Calu3 (cell line): ENCODE results near the gene KCND3. TPM values are rescaled to one million over a fixed set of nuclear protein-coding genes. Genes with fewer than 3 reads are reported as not detected.

Source experiments
- BruUV-seq: library from RNA; stranded (reverse); fragments of 400-500 nt; replicated peaks from 2 replicates; lab custom pipeline; 2021; lab: Mats Ljungman, UMichigan
- CTCF ChIA-PET: fragments of 300-600 bp; sonication (Branson Sonifier 250); formaldehyde crosslinking; loops from one replicate; lab custom pipeline; 2022; ENCODE audit warnings: antibody characterized with exemption; lab: Charles Lee
- DNase-seq: peaks from one replicate; pipeline ENCODE4 v3.0.0; 2022
- H3K27ac Mint-ChIP-seq: one replicate; pipeline ENCODE4 v1.8.0; 2022; ENCODE audit warnings: mixed read lengths; ENCODE audit not compliant: unreplicated experiment
- H3K27me3 Mint-ChIP-seq: one replicate; pipeline ENCODE4 v1.8.0; 2022; ENCODE audit warnings: mixed read lengths; ENCODE audit not compliant: unreplicated experiment
- H3K36me3 Mint-ChIP-seq: one replicate; pipeline ENCODE4 v1.8.0; 2022; ENCODE audit warnings: mild to moderate bottlenecking, moderate library complexity, mixed read lengths; ENCODE audit not compliant: insufficient read depth, unreplicated experiment
- H3K4me1 Mint-ChIP-seq: one replicate; pipeline ENCODE4 v1.8.0; 2022; ENCODE audit warnings: mild to moderate bottlenecking, low read depth, mixed read lengths; ENCODE audit not compliant: unreplicated experiment
- H3K4me3 Mint-ChIP-seq: one replicate; pipeline ENCODE4 v1.8.0; 2022; ENCODE audit warnings: mild to moderate bottlenecking, low read depth, moderate library complexity, mixed read lengths; ENCODE audit not compliant: unreplicated experiment
- H3K9me3 Mint-ChIP-seq: one replicate; pipeline ENCODE4 v1.8.0; 2022; ENCODE audit warnings: low read depth, mixed read lengths; ENCODE audit not compliant: unreplicated experiment
- intact Hi-C: fragments of 100-400 bp; cut with micrococcal nuclease; formaldehyde crosslinking; loops from one replicate; pipeline ENCODE4 v1.10.0; 2022; ENCODE audit not compliant: unreplicated experiment
- total RNA-seq: library from RNA; stranded (reverse); gene quantifications from 2 replicates; pipeline ENCODE4 v1.2.3, GENCODE V29; 2022
- TF ChIP-seq, protein P1 (sequence below): fragments of 200-600 bp; IDR thresholded peaks from one replicate; pipeline ENCODE4 v1.8.0; 2022; ENCODE audit warnings: antibody characterized with exemption; ENCODE audit not compliant: unreplicated experiment

KCND3 gene
- total RNA-seq, 1 experiment from 2014 or later: 0.07 TPM

DNA sequence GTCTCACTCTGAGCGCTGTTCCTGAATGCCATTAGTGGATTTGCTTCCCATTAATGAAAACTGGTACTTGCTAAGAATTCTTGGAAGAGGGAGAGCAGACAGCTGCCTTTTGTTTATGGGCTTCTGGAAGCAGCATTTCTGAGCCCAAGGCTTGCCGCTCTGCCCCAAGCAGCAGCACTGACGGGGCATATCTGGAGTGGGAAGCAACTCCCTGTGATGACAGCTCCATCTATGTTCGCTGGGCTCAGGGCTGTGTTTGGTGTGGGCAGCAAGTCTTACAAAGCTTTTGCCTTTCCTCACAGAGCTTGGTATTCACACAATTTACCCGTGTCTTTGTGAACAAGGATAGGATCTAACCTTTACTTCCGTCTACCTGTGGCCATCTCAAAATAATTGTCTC lies 161.5 kb downstream of the KCND3 start:
- H3K4me1 Mint-ChIP-seq: no peaks in the 10 kb centered on the region
- peaks cover 99% of the 10 kb centered on the region for H3K27me3 Mint-ChIP-seq
- H3K9me3 Mint-ChIP-seq: no peaks in the 10 kb centered on the region
- no peaks in the 10 kb centered on the region for H3K36me3 Mint-ChIP-seq
- CTCF ChIA-PET: interaction anchor here (0.6 kb wide), 1 partner anchor 45 kb away, joined by 6 read pairs; no protein-coding TSS in a partner anchor
- H3K4me3 Mint-ChIP-seq: no peak overlapping the region
- BruUV-seq: no TSS peak
- intact Hi-C loops: no loop called here
- no peak overlapping the region for H3K27ac Mint-ChIP-seq
- no peak for DNase-seq
- TF ChIP-seq, protein P1, sequence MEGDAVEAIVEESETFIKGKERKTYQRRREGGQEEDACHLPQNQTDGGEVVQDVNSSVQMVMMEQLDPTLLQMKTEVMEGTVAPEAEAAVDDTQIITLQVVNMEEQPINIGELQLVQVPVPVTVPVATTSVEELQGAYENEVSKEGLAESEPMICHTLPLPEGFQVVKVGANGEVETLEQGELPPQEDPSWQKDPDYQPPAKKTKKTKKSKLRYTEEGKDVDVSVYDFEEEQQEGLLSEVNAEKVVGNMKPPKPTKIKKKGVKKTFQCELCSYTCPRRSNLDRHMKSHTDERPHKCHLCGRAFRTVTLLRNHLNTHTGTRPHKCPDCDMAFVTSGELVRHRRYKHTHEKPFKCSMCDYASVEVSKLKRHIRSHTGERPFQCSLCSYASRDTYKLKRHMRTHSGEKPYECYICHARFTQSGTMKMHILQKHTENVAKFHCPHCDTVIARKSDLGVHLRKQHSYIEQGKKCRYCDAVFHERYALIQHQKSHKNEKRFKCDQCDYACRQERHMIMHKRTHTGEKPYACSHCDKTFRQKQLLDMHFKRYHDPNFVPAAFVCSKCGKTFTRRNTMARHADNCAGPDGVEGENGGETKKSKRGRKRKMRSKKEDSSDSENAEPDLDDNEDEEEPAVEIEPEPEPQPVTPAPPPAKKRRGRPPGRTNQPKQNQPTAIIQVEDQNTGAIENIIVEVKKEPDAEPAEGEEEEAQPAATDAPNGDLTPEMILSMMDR: no peak

DNA sequence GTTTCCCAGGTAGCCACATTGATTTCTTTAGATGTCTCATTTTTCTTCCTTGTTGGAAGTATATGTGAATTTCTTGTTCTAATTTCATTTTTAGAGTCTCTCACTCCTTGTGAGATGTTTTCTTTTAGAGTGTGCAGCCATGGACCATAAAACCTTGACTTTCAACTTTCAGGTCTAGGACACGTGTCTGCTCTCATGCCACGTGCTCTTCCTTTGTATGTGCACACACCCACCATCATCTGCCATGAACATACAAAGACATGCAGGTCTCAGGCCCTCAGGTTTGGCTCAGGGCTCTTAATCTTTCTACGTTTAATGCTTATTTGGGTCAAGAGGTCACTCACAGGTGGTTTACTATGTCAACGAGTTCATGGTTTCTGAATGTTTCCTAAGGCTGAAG lies 163.2 kb downstream of the KCND3 start:
- Mint-ChIP-seq H3K27ac (no peak overlapping the region), H3K36me3 (no peaks in the 10 kb centered on the region), H3K9me3 (no peaks in the 10 kb centered on the region), H3K4me3 (no peak overlapping the region), H3K27me3 (peaks cover 95% of the 10 kb centered on the region), H3K4me1 (no peaks in the 10 kb centered on the region)
- intact Hi-C loops: no loop called here
- BruUV-seq: no TSS peak
- DNase-seq: no peak
- CTCF ChIA-PET: no interaction called here
- TF ChIP-seq, protein P1: no peak

DNA sequence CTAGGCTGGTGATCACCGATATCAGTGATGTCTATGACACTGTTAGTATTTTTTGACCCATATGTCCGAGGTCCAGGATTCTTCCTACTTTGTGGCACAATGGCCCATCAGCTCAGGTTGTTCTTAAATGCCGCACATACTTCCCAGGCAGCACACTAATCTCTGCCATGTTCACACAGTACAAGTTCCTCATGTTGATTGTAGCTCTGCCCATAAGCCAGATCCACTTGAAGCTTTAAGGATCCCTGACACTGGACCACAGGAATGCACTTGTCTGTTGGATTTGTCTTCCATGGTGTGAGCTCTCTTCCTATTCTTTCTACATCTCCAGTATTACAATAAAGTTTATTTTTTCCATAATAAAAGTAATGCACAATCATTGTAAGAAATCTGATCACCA lies 164.3 kb downstream of the KCND3 start:
- TF ChIP-seq, protein P1: no peak
- H3K4me1 Mint-ChIP-seq: no peaks in the 10 kb centered on the region
- CTCF ChIA-PET: no interaction called here
- DNase-seq: no peak
- no peaks in the 10 kb centered on the region for H3K9me3 Mint-ChIP-seq
- intact Hi-C loops: no loop called here
- no TSS peak for BruUV-seq
- no peak overlapping the region for H3K4me3 Mint-ChIP-seq
- no peaks in the 10 kb centered on the region for H3K36me3 Mint-ChIP-seq
- peaks cover 95% of the 10 kb centered on the region for H3K27me3 Mint-ChIP-seq
- no peak overlapping the region for H3K27ac Mint-ChIP-seq

DNA sequence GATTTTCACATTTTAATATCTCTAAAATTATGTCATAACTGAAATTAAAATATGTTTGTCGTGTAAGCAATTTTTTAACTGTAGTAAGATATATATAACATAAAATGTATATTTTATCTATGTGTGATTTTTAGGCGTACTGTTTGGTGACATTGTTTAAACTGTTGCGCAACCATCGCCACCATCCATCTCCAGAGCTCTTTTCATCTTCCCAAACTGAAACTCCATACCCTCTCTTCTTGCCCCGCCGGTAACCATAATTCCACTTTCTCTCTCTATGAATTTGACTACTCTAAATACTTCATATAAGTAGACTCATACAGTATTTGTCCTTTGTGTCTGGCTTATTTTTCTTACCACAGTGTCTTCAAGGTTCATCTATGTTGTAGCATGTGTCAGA lies 167.3 kb downstream of the KCND3 start:
- H3K36me3 Mint-ChIP-seq: no peaks in the 10 kb centered on the region
- no peak for DNase-seq
- no peaks in the 10 kb centered on the region for H3K9me3 Mint-ChIP-seq
- CTCF ChIA-PET: no interaction called here
- H3K27me3 Mint-ChIP-seq: peaks cover 95% of the 10 kb centered on the region
- no TSS peak for BruUV-seq
- no peaks in the 10 kb centered on the region for H3K4me1 Mint-ChIP-seq
- no peak overlapping the region for H3K27ac Mint-ChIP-seq
- H3K4me3 Mint-ChIP-seq: no peak overlapping the region
- intact Hi-C loops: no loop called here
- TF ChIP-seq, protein P1: no peak
